A673 (cell line): ENCODE results near the gene CSNK2A1. TPM values are rescaled to one million over a fixed set of nuclear protein-coding genes. Genes with fewer than 3 reads are reported as not detected.
A peak's percentile ranks its signal among the peaks of the same experiment; 100 is the strongest.

ENCODE experiments used
- BruUV-seq: library from RNA; stranded (reverse); fragments of 400-500 nt; replicated peaks from 2 replicates; lab custom pipeline; 2021; lab: Mats Ljungman, UMichigan
- CTCF ChIA-PET: fragments of 300-600 bp; sonication (Branson Sonifier 250); formaldehyde crosslinking; loops from one replicate; lab custom pipeline; 2022; ENCODE audit warnings: antibody characterized with exemption; lab: Charles Lee
- POLR2A ChIA-PET: fragments of 300-600 bp; sonication (Branson Sonifier 250); formaldehyde crosslinking; loops from one replicate; lab custom pipeline; 2022; ENCODE audit warnings: antibody characterized with exemption; ENCODE audit not compliant: low non-redundant PET; lab: Charles Lee
- DNase-seq: peaks from one replicate; pipeline ENCODE4 v3.0.0-alpha.2; 2015; ENCODE audit warnings: low spot score
- H3K27ac ChIP-seq: fragments of 200-600 bp; sonication (generic); 2 replicates; pipeline ENCODE4 v1.5.1; 2016; ENCODE audit warnings: mixed run types, low read depth, mild to moderate bottlenecking, mixed read lengths, antibody characterized with exemption, low read length; ENCODE audit not compliant: poor library complexity, severe bottlenecking
- H3K27me3 ChIP-seq: fragments of 200-600 bp; sonication (generic); replicated peaks from 2 replicates; pipeline ENCODE4 v1.6.1; 2017; ENCODE audit warnings: mixed run types, low read depth, mild to moderate bottlenecking, mixed read lengths, antibody characterized with exemption, low read length; ENCODE audit not compliant: insufficient read depth, poor library complexity
- H3K36me3 ChIP-seq: fragments of 200-600 bp; sonication (generic); 2 replicates; pipeline ENCODE4 v1.6.1; 2016; ENCODE audit warnings: mixed run types, mild to moderate bottlenecking, mixed read lengths, antibody characterized with exemption, low read length; ENCODE audit not compliant: insufficient read depth, poor library complexity, severe bottlenecking
- H3K4me1 ChIP-seq: fragments of 200-600 bp; sonication (generic); 2 replicates; pipeline ENCODE4 v1.6.1; 2017; ENCODE audit warnings: mixed run types, mild to moderate bottlenecking, mixed read lengths, antibody characterized with exemption, low read length; ENCODE audit not compliant: insufficient read depth, poor library complexity, severe bottlenecking
- H3K4me3 ChIP-seq: fragments of 200-600 bp; sonication (generic); 2 replicates; pipeline ENCODE4 v1.5.1; 2016; ENCODE audit warnings: low read depth, mixed run types, mild to moderate bottlenecking, mixed read lengths, low read length; ENCODE audit not compliant: poor library complexity, severe bottlenecking
- H3K9me3 ChIP-seq: fragments of 200-600 bp; sonication (generic); 2 replicates; pipeline ENCODE4 v1.6.1; 2016; ENCODE audit warnings: mixed run types, low read depth, mild to moderate bottlenecking, mixed read lengths, antibody characterized with exemption, low read length; ENCODE audit not compliant: poor library complexity, severe bottlenecking
- CTCF ChIP-seq: fragments of 300-800, 200-600 bp; sonication (generic); conservative IDR thresholded peaks from 2 replicates; pipeline ENCODE4 v1.5.1; 2017; ENCODE audit warnings: low read depth, mild to moderate bottlenecking, antibody characterized with exemption, low read length, moderate library complexity, mixed read lengths
- EZH2 ChIP-seq: fragments of 200-600 bp; sonication (generic); IDR thresholded peaks from 2 replicates; pipeline ENCODE4 v1.6.1; 2017; ENCODE audit warnings: borderline replicate concordance, low read depth, mild to moderate bottlenecking, mixed read lengths, antibody characterized with exemption, low read length; ENCODE audit not compliant: poor library complexity, severe bottlenecking
- intact Hi-C: fragments of 100-400 bp; cut with micrococcal nuclease; formaldehyde crosslinking; loops from one replicate; pipeline ENCODE4 v1.10.0; 2022; ENCODE audit not compliant: unreplicated experiment
- total RNA-seq: library from RNA; stranded (reverse); gene quantifications from 2 replicates; pipeline ENCODE4 v1.2.3, GENCODE V29; 2021

The CSNK2A1 gene
- total RNA-seq, 1 experiment from 2014 or later: 233 TPM

- no TSS peak for BruUV-seq
Measured at GRCh38 chr20:469746-470490, 73.7 kb downstream of the CSNK2A1 start.

GRCh38 chr20:467755-468154 is 75.8 kb downstream of the CSNK2A1 start:
- BruUV-seq: no TSS peak
- POLR2A ChIA-PET: no interaction called here
- H3K4me3 ChIP-seq: no peak overlapping the region
- CTCF ChIA-PET: no interaction called here
- H3K36me3 ChIP-seq: no peaks in the 10 kb centered on the region
- no peak for DNase-seq
- TF ChIP-seq CTCF: no peak
- no peak for TF ChIP-seq EZH2
- no peak overlapping the region for H3K27ac ChIP-seq
- H3K4me1 ChIP-seq: no peaks in the 10 kb centered on the region
- H3K27me3 ChIP-seq: no peaks in the 10 kb centered on the region
- intact Hi-C loops: no loop called here
- H3K9me3 ChIP-seq: peaks cover 7% of the 10 kb centered on the region

More at GRCh38 chr20:469746-470490, 73.7 kb downstream of the CSNK2A1 start:
- no peaks in the 10 kb centered on the region for H3K4me1 ChIP-seq
- ChIA-PET CTCF (no interaction called here), POLR2A (no interaction called here)
- no peak overlapping the region for H3K27ac ChIP-seq
- DNase-seq: no peak
- H3K4me3 ChIP-seq: no peak overlapping the region
- H3K9me3 ChIP-seq: peaks cover 7% of the 10 kb centered on the region
- intact Hi-C loops: no loop called here
- TF ChIP-seq CTCF: no peak
- no peak for TF ChIP-seq EZH2
- no peaks in the 10 kb centered on the region for H3K27me3 ChIP-seq
- peaks cover 8% of the 10 kb centered on the region for H3K36me3 ChIP-seq

- H3K27ac ChIP-seq: peak within 1 kb of the TSS; percentile 91
- POLR2A ChIA-PET: no interaction called here
- intact Hi-C loops: no loop called here
Measured at GRCh38 chr20:462199-462991, 81.2 kb downstream of the CSNK2A1 start, which contains the start of gene TBC1D20. Gene TBC1D20 (minus strand): TSS chr20:462533. CDS start chr20:462405, 128 bp downstream.

More at GRCh38 chr20:462199-462991, 81.2 kb downstream of the CSNK2A1 start, which contains the start of gene TBC1D20:
- TF ChIP-seq EZH2 (no peak), CTCF (peak; percentile 44)
- CTCF ChIA-PET: interaction anchor here (0.5 to 0.6 kb wide), 2 partner anchors 82 to 204 kb away, joined by 3 to 13 read pairs; partner anchors contain the start of gene TRIB3
- peak within 1 kb of the TSS; percentile 91 for H3K4me3 ChIP-seq
- DNase-seq: peak; percentile 94
- H3K9me3 ChIP-seq: no peaks in the 10 kb centered on the region
- H3K27me3 ChIP-seq: no peaks in the 10 kb centered on the region
- no TSS peak for BruUV-seq
- H3K4me1 ChIP-seq: peaks cover 15% of the 10 kb centered on the region
- no peaks in the 10 kb centered on the region for H3K36me3 ChIP-seq
